HepG2 (cell line): Measurements from ENCODE around the gene VEGFA. TPM values are rescaled to one million over a fixed set of nuclear protein-coding genes. Genes with fewer than 3 reads are reported as not detected.

Source experiments
- DMTF1 ChIP-seq: sonication (generic); formaldehyde crosslinking; IDR thresholded peaks from 2 replicates; pipeline ENCODE4 v1.4.0; 2020; ENCODE audit warnings: mild to moderate bottlenecking, missing genetic modification reagents
- EP300 ChIP-seq, 3 experiments: sonication (generic) in 1 of 3; formaldehyde crosslinking in 1 of 3; IDR thresholded peaks; 2 replicates each; pipeline versions ENCODE4 v1.5.1 to v1.6.1; 2011 to 2020; ENCODE audit warnings: low read depth in 2 of 3, low read length in 2 of 3, borderline replicate concordance in 1 of 3, improper control_type of control experiment in 1 of 3, mild to moderate bottlenecking in 1 of 3, missing genetic modification reagents in 1 of 3, moderate library complexity in 1 of 3
- GABPB1 ChIP-seq: IDR thresholded peaks from 2 replicates; pipeline ENCODE4 v1.6.1; 2016; ENCODE audit warnings: mild to moderate bottlenecking, missing genetic modification reagents, moderate library complexity, missing compliant biosample characterization
- GMEB2 ChIP-seq: IDR thresholded peaks from 2 replicates; pipeline ENCODE4 v1.6.1; 2016; ENCODE audit warnings: missing biosample characterization, missing genetic modification reagents, low read depth
- IKZF4 ChIP-seq: sonication (generic); formaldehyde crosslinking; IDR thresholded peaks from 2 replicates; pipeline ENCODE4 v1.5.1; 2020; ENCODE audit warnings: borderline replicate concordance, mild to moderate bottlenecking, low read depth, missing genetic modification reagents; ENCODE audit errors: not compliant biosample characterization
- POGK ChIP-seq: sonication (generic); formaldehyde crosslinking; conservative IDR thresholded peaks from 2 replicates; pipeline ENCODE4 v1.8.0; 2022; ENCODE audit warnings: mild to moderate bottlenecking, moderate library complexity, missing genetic modification reagents
- SOX5 ChIP-seq: IDR thresholded peaks from 2 replicates; pipeline ENCODE4 v1.6.1; 2016; ENCODE audit warnings: borderline replicate concordance
- TCF12 ChIP-seq, 2 experiments: fragments of 450-650 bp in 1 of 2; sonication (generic) in 1 of 2; formaldehyde crosslinking in 1 of 2; IDR thresholded peaks; 2 replicates each; pipeline versions ENCODE4 v1.6.1 to v1.8.0; 2017 to 2022; ENCODE audit warnings: antibody characterized with exemption in 1 of 2, mild to moderate bottlenecking in 1 of 2, missing genetic modification reagents in 1 of 2, moderate library complexity in 1 of 2
- U2AF2 ChIP-seq: fragments of 200-400 bp; formaldehyde crosslinking; IDR thresholded peaks from 2 replicates; pipeline ENCODE4 v1.6.1; 2017; ENCODE audit warnings: low read depth, mild to moderate bottlenecking, low read length
- YY1 ChIP-seq: IDR thresholded peaks from 2 replicates; pipeline ENCODE4 v1.6.1; 2011; ENCODE audit warnings: low read length, low read depth, moderate library complexity, mild to moderate bottlenecking; ENCODE audit not compliant: insufficient read depth, insufficient replicate concordance
- ZBTB20 ChIP-seq: sonication (generic); formaldehyde crosslinking; IDR thresholded peaks from 2 replicates; pipeline ENCODE4 v1.8.1; 2023; ENCODE audit warnings: missing genetic modification reagents, low read depth, mild to moderate bottlenecking, borderline replicate concordance
- ZBTB34 ChIP-seq: sonication (generic); formaldehyde crosslinking; IDR thresholded peaks from 2 replicates; pipeline ENCODE4 v1.8.0; 2022; ENCODE audit warnings: mild to moderate bottlenecking, missing genetic modification reagents
- ZFP82 ChIP-seq: sonication (generic); formaldehyde crosslinking; IDR thresholded peaks from 2 replicates; pipeline ENCODE4 v1.5.1; 2020; ENCODE audit warnings: mild to moderate bottlenecking, missing genetic modification reagents, borderline replicate concordance
- ZNF17 ChIP-seq: sonication (generic); formaldehyde crosslinking; IDR thresholded peaks from 2 replicates; pipeline ENCODE4 v1.5.0; 2020; ENCODE audit warnings: mild to moderate bottlenecking, missing genetic modification reagents
- ZNF235 ChIP-seq: sonication (generic); formaldehyde crosslinking; IDR thresholded peaks from 2 replicates; pipeline ENCODE4 v1.8.1; 2023; ENCODE audit warnings: mild to moderate bottlenecking, missing genetic modification reagents, borderline replicate concordance
- ZNF546 ChIP-seq: sonication (generic); formaldehyde crosslinking; conservative IDR thresholded peaks from 2 replicates; pipeline ENCODE4 v1.8.1; 2023; ENCODE audit warnings: mild to moderate bottlenecking, missing genetic modification reagents
- ZNF549 ChIP-seq: sonication (generic); formaldehyde crosslinking; IDR thresholded peaks from 2 replicates; pipeline ENCODE4 v1.5.0; 2020; ENCODE audit warnings: missing genetic modification reagents
- ZNF558 ChIP-seq: sonication (generic); formaldehyde crosslinking; IDR thresholded peaks from 2 replicates; pipeline ENCODE4 v1.9.0; 2022; ENCODE audit warnings: mild to moderate bottlenecking, missing genetic modification reagents, borderline replicate concordance
- ZNF816 ChIP-seq: sonication (generic); formaldehyde crosslinking; IDR thresholded peaks from 2 replicates; pipeline ENCODE4 v1.8.0; 2022; ENCODE audit warnings: missing genetic modification reagents, mild to moderate bottlenecking, borderline replicate concordance
- ZZZ3 ChIP-seq: sonication (generic); formaldehyde crosslinking; IDR thresholded peaks from 2 replicates; pipeline ENCODE4 v1.4.0; 2020; ENCODE audit warnings: missing genetic modification reagents, mild to moderate bottlenecking, borderline replicate concordance
- polyA plus RNA-seq, 8 experiments: library from polyadenylated mRNA; depleted of rRNA in 3 of 8; stranded (reverse) in 7 of 8; unstranded in 1 of 8; fragments of >200 nt; fragmentation: Illumina TruSeq in 4 of 8; extraction: Trizol in 4 of 8; gene quantifications; 2 replicates each; pipeline versions ENCODE4 v1.2.1 to v1.2.3, GENCODE V29; 2011 to 2016; ENCODE audit warnings: low read depth in 4 of 8, missing spikeins in 1 of 8, mixed read lengths in 1 of 8; ENCODE audit not compliant: insufficient read depth in 1 of 8
- total RNA-seq, 5 experiments: library from RNA; depleted of rRNA; stranded (reverse); fragments of >200 nt; fragmentation: Illumina TruSeq; extraction: Trizol; gene quantifications; 2 replicates each; pipeline ENCODE4 v1.2.3, GENCODE V29; 2016; ENCODE audit warnings: low read depth in 1 of 5

Gene VEGFA
- total and polyA plus RNA-seq, 2 of the 13 experiments (the other 11 are each of a cell fraction or from before 2014, with no cell fraction given): 68.1 to 629 TPM

- TF ChIP-seq TCF12 (IDR thresholded peaks at IDR 0.05) (no peak), TCF12 (CRISPR knock-in tag; IDR thresholded peaks at IDR 0.05) (no peak), ZNF546 (CRISPR knock-in tag) (peak; percentile 55), U2AF2 (no peak), EP300 (IDR thresholded peaks at IDR 0.05; ENCODE audit: low read depth in 2 of 2, low read length in 2 of 2) (no peak), EP300 (CRISPR knock-in tag; IDR thresholded peaks at IDR 0.05; ENCODE audit: borderline replicate concordance) (no peak), ZBTB34 (CRISPR knock-in tag) (no peak), DMTF1 (CRISPR knock-in tag) (no peak), YY1 (peak; percentile 4), ZNF816 (CRISPR knock-in tag) (no peak), IKZF4 (CRISPR knock-in tag) (no peak), ZNF235 (CRISPR knock-in tag) (no peak), ZZZ3 (CRISPR knock-in tag) (no peak), GABPB1 (CRISPR knock-in tag) (no peak), ZFP82 (CRISPR knock-in tag) (no peak), POGK (CRISPR knock-in tag) (no peak), ZNF549 (CRISPR knock-in tag) (no peak), ZNF558 (CRISPR knock-in tag) (no peak), SOX5 (CRISPR knock-in tag) (no peak; the same call in 1 of the 2 replicates), GMEB2 (CRISPR knock-in tag) (no peak), ZBTB20 (CRISPR knock-in tag) (no peak; the same call in 1 of the 2 replicates), ZNF17 (no peak)
Observed at GRCh38 chr6:43773050-43773979, 3.3 kb downstream of the VEGFA start (continued).
